SK-N-MC (cell line): ENCODE results near the gene DIS3L.
"Not testable (repeated sequence)": the region's sequence is repeated elsewhere in the genome, so short reads cannot be mapped to it uniquely, and the experiment has no call there.

Experiments used
- DNase-seq: peaks from one replicate; pipeline ENCODE4 v3.0.0-alpha.2; 2011; ENCODE audit warnings: low read depth, low spot score
- H3K27ac ChIP-seq: fragments of 200-600 bp; sonication (generic); 2 replicates; pipeline ENCODE4 v1.5.1; 2016; ENCODE audit warnings: mixed run types
- H3K36me3 ChIP-seq: fragments of 200-600 bp; sonication (generic); 2 replicates; pipeline ENCODE4 v1.6.1; 2017; ENCODE audit warnings: antibody characterized with exemption, low read length, mixed read lengths; ENCODE audit not compliant: insufficient read depth
- H3K4me3 ChIP-seq: fragments of 200-600 bp; sonication (generic); 2 replicates; pipeline ENCODE4 v1.5.1; 2016
- H3K9ac ChIP-seq: fragments of 200-600 bp; sonication (generic); 2 replicates; pipeline ENCODE4 v1.8.0; 2017; ENCODE audit warnings: mixed run types, mixed read lengths; ENCODE audit not compliant: insufficient read length
- H3K9me3 ChIP-seq: fragments of 200-600 bp; sonication (generic); 2 replicates; pipeline ENCODE4 v1.6.1; 2017; ENCODE audit warnings: low read depth, mild to moderate bottlenecking, antibody characterized with exemption, low read length, moderate library complexity, mixed read lengths
- EZH2 ChIP-seq: fragments of 200-600 bp; sonication (generic); IDR thresholded peaks from one replicate; pipeline ENCODE4 v1.6.1; 2017; ENCODE audit warnings: antibody characterized with exemption
- FOXP2 ChIP-seq: optimal IDR thresholded peaks from 2 replicates; pipeline ENCODE3; 2011; ENCODE audit warnings: mild to moderate bottlenecking, moderate library complexity; ENCODE audit not compliant: insufficient read depth; ENCODE audit errors: extremely low read length, control extremely low read depth
- POLR2AphosphoS5 ChIP-seq: IDR thresholded peaks from 2 replicates; pipeline ENCODE4 v1.6.1; 2012; ENCODE audit warnings: mild to moderate bottlenecking, low read depth, low read length, borderline replicate concordance

Gene DIS3L

GRCh38 chr15:66378814-66379430, 85.6 kb downstream of the DIS3L start:
- no peak overlapping the region for H3K27ac ChIP-seq
- no peak overlapping the region for H3K4me3 ChIP-seq
- H3K9ac ChIP-seq: no peak overlapping the region
- no peaks in the 10 kb centered on the region for H3K9me3 ChIP-seq
- TF ChIP-seq FOXP2 (no peak), EZH2 (no peak), POLR2AphosphoS5 (no peak)
- H3K36me3 ChIP-seq: no peaks in the 10 kb centered on the region
- DNase-seq: no peak

- not testable (repeated sequence) for DNase-seq, H3K9ac ChIP-seq, H3K27ac ChIP-seq
Measured at GRCh38 chr15:66381376-66381775, 88.0 kb downstream of the DIS3L start.

More at GRCh38 chr15:66381376-66381775, 88.0 kb downstream of the DIS3L start:
- H3K9me3 ChIP-seq, H3K4me3 ChIP-seq, H3K36me3 ChIP-seq: not testable (repeated sequence)
